Activated CD4-positive, alpha-beta T cell treated with anti-CD3 and anti-CD28 coated beads, Interleukin-2, amount 10 ng/mL, durations not matched to agents 24 days and 14 days (primary cell): Measurements from ENCODE around the gene GALNT2. TPM values are rescaled to one million over a fixed set of nuclear protein-coding genes. Genes with fewer than 3 reads are reported as not detected.
A peak's percentile ranks its signal among the peaks of the same experiment; 100 is the strongest.

Experiments used
- DNase-seq: peaks from one replicate; pipeline ENCODE4 v3.0.0; 2022
- H3K27ac Mint-ChIP-seq: one replicate; pipeline ENCODE4 v1.8.0; 2022; ENCODE audit warnings: mild to moderate bottlenecking, mixed read lengths
- H3K27me3 Mint-ChIP-seq: one replicate; pipeline ENCODE4 v1.8.0; 2022; ENCODE audit warnings: mixed read lengths
- H3K36me3 Mint-ChIP-seq: one replicate; pipeline ENCODE4 v1.8.0; 2022; ENCODE audit warnings: low read depth, mild to moderate bottlenecking, mixed read lengths
- H3K4me1 Mint-ChIP-seq: one replicate; pipeline ENCODE4 v1.8.0; 2021; ENCODE audit warnings: mixed read lengths
- H3K4me3 Mint-ChIP-seq: one replicate; pipeline ENCODE4 v1.8.0; 2022; ENCODE audit warnings: mild to moderate bottlenecking, moderate library complexity, mixed read lengths
- H3K9me3 Mint-ChIP-seq: one replicate; pipeline ENCODE4 v1.8.0; 2021; ENCODE audit warnings: mixed read lengths
- intact Hi-C: fragments of 100-400 bp; cut with micrococcal nuclease; formaldehyde crosslinking; loops from one replicate; pipeline ENCODE4 v1.15.1; 2023
- total RNA-seq: library from RNA; stranded (reverse); gene quantifications from 2 replicates; pipeline ENCODE4 v1.2.3, GENCODE V29; 2022

GALNT2 gene
- total RNA-seq, 1 donor from 2014 or later, result 72.4 TPM

- H3K36me3 Mint-ChIP-seq, result peaks cover 2% of the 10 kb centered on the region
- no peak overlapping the region for H3K4me3 Mint-ChIP-seq
- intact Hi-C loops, result loop anchor here (1.0 to 5.0 kb wide), 6 partner anchors 40 to 505 kb away; partner anchors contain the start of gene GALNT2
- no peak for DNase-seq
- no peaks in the 10 kb centered on the region for H3K9me3 Mint-ChIP-seq
- H3K27ac Mint-ChIP-seq, result no peak overlapping the region
- no peaks in the 10 kb centered on the region for H3K27me3 Mint-ChIP-seq
- peaks cover 38% of the 10 kb centered on the region for H3K4me1 Mint-ChIP-seq
Measured at GRCh38 chr1:230166366-230167132, 99.5 kb downstream of the GALNT2 start.

- Mint-ChIP-seq H3K27me3 (no peaks in the 10 kb centered on the region), H3K27ac (peak overlapping the region; percentile 1), H3K9me3 (no peaks in the 10 kb centered on the region), H3K36me3 (peaks cover 2% of the 10 kb centered on the region), H3K4me1 (peaks cover 36% of the 10 kb centered on the region), H3K4me3 (no peak overlapping the region)
- intact Hi-C loops, result loop anchor here (1.0 to 5.0 kb wide), 6 partner anchors 41 to 506 kb away; partner anchors contain the start of gene GALNT2
- DNase-seq, result peak; percentile 78
Measured at GRCh38 chr1:230167419-230167852, 100.4 kb downstream of the GALNT2 start.

GRCh38 chr1:230169454-230170152, 102.6 kb downstream of the GALNT2 start:
- Mint-ChIP-seq H3K27ac (peak overlapping the region; percentile 72), H3K4me1 (peaks cover 43% of the 10 kb centered on the region), H3K36me3 (peaks cover 3% of the 10 kb centered on the region), H3K4me3 (peak overlapping the region; percentile 61), H3K9me3 (no peaks in the 10 kb centered on the region), H3K27me3 (no peaks in the 10 kb centered on the region)
- DNase-seq, result peak; percentile 71
- intact Hi-C loops, result loop anchor here (5.0 kb wide), 2 partner anchors 57 to 73 kb away; no protein-coding TSS in a partner anchor

GRCh38 chr1:230170153-230170547, 103.1 kb downstream of the GALNT2 start:
- Mint-ChIP-seq H3K4me3 (peak overlapping the region; percentile 61), H3K9me3 (no peaks in the 10 kb centered on the region), H3K36me3 (peaks cover 3% of the 10 kb centered on the region), H3K27me3 (no peaks in the 10 kb centered on the region), H3K27ac (peak overlapping the region; percentile 72), H3K4me1 (peaks cover 48% of the 10 kb centered on the region)
- no peak for DNase-seq
- intact Hi-C loops, result no loop called here

GRCh38 chr1:230170622-230171021, 103.6 kb downstream of the GALNT2 start:
- Mint-ChIP-seq H3K27ac (peak overlapping the region; percentile 23), H3K36me3 (peaks cover 3% of the 10 kb centered on the region), H3K4me3 (no peak overlapping the region), H3K4me1 (peaks cover 50% of the 10 kb centered on the region), H3K27me3 (no peaks in the 10 kb centered on the region), H3K9me3 (no peaks in the 10 kb centered on the region)
- intact Hi-C loops, result no loop called here
- no peak for DNase-seq

GRCh38 chr1:230171356-230172015, 104.4 kb downstream of the GALNT2 start:
- intact Hi-C loops, result no loop called here
- Mint-ChIP-seq H3K36me3 (peaks cover 3% of the 10 kb centered on the region), H3K4me1 (peaks cover 52% of the 10 kb centered on the region), H3K9me3 (no peaks in the 10 kb centered on the region), H3K4me3 (no peak overlapping the region), H3K27me3 (no peaks in the 10 kb centered on the region), H3K27ac (no peak overlapping the region)
- DNase-seq, result no peak

GRCh38 chr1:230172016-230172537, 105.0 kb downstream of the GALNT2 start:
- Mint-ChIP-seq H3K4me1 (peaks cover 51% of the 10 kb centered on the region), H3K27ac (no peak overlapping the region)

GRCh38 chr1:230173187-230173975, 106.3 kb downstream of the GALNT2 start:
- Mint-ChIP-seq H3K36me3 (peaks cover 6% of the 10 kb centered on the region), H3K4me1 (peaks cover 47% of the 10 kb centered on the region), H3K9me3 (peaks cover 5% of the 10 kb centered on the region), H3K27me3 (no peaks in the 10 kb centered on the region), H3K27ac (no peak overlapping the region), H3K4me3 (no peak overlapping the region)
- intact Hi-C loops, result no loop called here
- DNase-seq, result no peak

More at GRCh38 chr1:230172016-230172537, 105.0 kb downstream of the GALNT2 start:
- Mint-ChIP-seq H3K36me3 (peaks cover 3% of the 10 kb centered on the region), H3K9me3 (no peaks in the 10 kb centered on the region), H3K4me3 (no peak overlapping the region), H3K27me3 (no peaks in the 10 kb centered on the region)
- intact Hi-C loops, result no loop called here
- no peak for DNase-seq

- Mint-ChIP-seq H3K36me3 (peaks cover 10% of the 10 kb centered on the region), H3K4me1 (peaks cover 43% of the 10 kb centered on the region), H3K27ac (no peak overlapping the region), H3K9me3 (peaks cover 5% of the 10 kb centered on the region), H3K27me3 (no peaks in the 10 kb centered on the region), H3K4me3 (no peak overlapping the region)
- no peak for DNase-seq
- intact Hi-C loops, result no loop called here
Measured at GRCh38 chr1:230174041-230174440, 107.0 kb downstream of the GALNT2 start.

- Mint-ChIP-seq H3K27ac (peak overlapping the region; percentile 5), H3K4me1 (peaks cover 37% of the 10 kb centered on the region), H3K36me3 (peaks cover 15% of the 10 kb centered on the region), H3K27me3 (no peaks in the 10 kb centered on the region), H3K4me3 (no peak overlapping the region), H3K9me3 (peaks cover 5% of the 10 kb centered on the region)
- no peak for DNase-seq
- intact Hi-C loops, result no loop called here
Measured at GRCh38 chr1:230174471-230175162, 107.6 kb downstream of the GALNT2 start.

GRCh38 chr1:230175163-230175747, 108.2 kb downstream of the GALNT2 start:
- intact Hi-C loops, result no loop called here
- DNase-seq, result no peak
- no peaks in the 10 kb centered on the region for H3K27me3 Mint-ChIP-seq
- H3K4me1 Mint-ChIP-seq, result peaks cover 31% of the 10 kb centered on the region
- peaks cover 5% of the 10 kb centered on the region for H3K9me3 Mint-ChIP-seq
- H3K27ac Mint-ChIP-seq, result no peak overlapping the region
- no peak overlapping the region for H3K4me3 Mint-ChIP-seq
- peaks cover 17% of the 10 kb centered on the region for H3K36me3 Mint-ChIP-seq

GRCh38 chr1:230175839-230176238, 108.8 kb downstream of the GALNT2 start:
- Mint-ChIP-seq H3K4me3 (no peak overlapping the region), H3K27ac (no peak overlapping the region), H3K9me3 (peaks cover 5% of the 10 kb centered on the region), H3K27me3 (no peaks in the 10 kb centered on the region), H3K4me1 (peaks cover 26% of the 10 kb centered on the region), H3K36me3 (peaks cover 20% of the 10 kb centered on the region)
- DNase-seq, result no peak
- intact Hi-C loops, result no loop called here
